HEK293T (cell line): Measurements from ENCODE around the gene LYSMD3.

Source experiments
- CTCF ChIA-PET: fragments of 350-600 bp; formaldehyde crosslinking; extraction: SDS; loops from one replicate; lab custom pipeline; 2021; ENCODE audit warnings: antibody characterized with exemption, inconsistent platforms; lab: Yijun Ruan, JAX
- POLR2A ChIA-PET: fragments of 350-600 bp; formaldehyde crosslinking; extraction: SDS; loops from one replicate; lab custom pipeline; 2020; ENCODE audit warnings: antibody characterized with exemption, inconsistent platforms; lab: Yijun Ruan, JAX
- DNase-seq: peaks from one replicate; pipeline ENCODE4 v3.0.0; 2012; ENCODE audit warnings: mixed read lengths; ENCODE audit errors: extremely low spot score
- ARNT ChIP-seq: fragments of 450-650 bp; IDR thresholded peaks from 2 replicates; pipeline ENCODE4 v1.6.1; 2017; ENCODE audit warnings: mild to moderate bottlenecking
- BHLHE40 ChIP-seq: fragments of 450-650 bp; IDR thresholded peaks from 2 replicates; pipeline ENCODE4 v1.6.1; 2016; ENCODE audit warnings: mild to moderate bottlenecking, moderate library complexity, borderline replicate concordance
- CTBP1 ChIP-seq: fragments of 450-650 bp; IDR thresholded peaks from 2 replicates; pipeline ENCODE4 v1.6.1; 2016; ENCODE audit warnings: borderline replicate concordance
- ELF4 ChIP-seq: fragments of 450-650 bp; IDR thresholded peaks from 2 replicates; pipeline ENCODE4 v1.6.1; 2017; ENCODE audit warnings: antibody characterized with exemption
- FOXA1 ChIP-seq: fragments of 450-650 bp; IDR thresholded peaks from 2 replicates; pipeline ENCODE4 v1.6.1; 2016; ENCODE audit warnings: mild to moderate bottlenecking
- FOXK2 ChIP-seq: fragments of 450-650 bp; IDR thresholded peaks from 2 replicates; pipeline ENCODE4 v1.6.1; 2016; ENCODE audit warnings: mild to moderate bottlenecking
- FOXM1 ChIP-seq: fragments of 450-650 bp; IDR thresholded peaks from 2 replicates; pipeline ENCODE4 v1.6.1; 2017; ENCODE audit warnings: mild to moderate bottlenecking, borderline replicate concordance
- HDGF ChIP-seq: fragments of 450-650 bp; IDR thresholded peaks from 2 replicates; pipeline ENCODE4 v1.6.1; 2017; ENCODE audit warnings: antibody characterized with exemption, borderline replicate concordance
- L3MBTL2 ChIP-seq: fragments of 450-650 bp; conservative IDR thresholded peaks from 2 replicates; pipeline ENCODE4 v1.6.1; 2016; ENCODE audit warnings: mild to moderate bottlenecking
- LEF1 ChIP-seq: fragments of 450-650 bp; IDR thresholded peaks from 2 replicates; pipeline ENCODE4 v1.6.1; 2017; ENCODE audit warnings: mild to moderate bottlenecking, borderline replicate concordance
- NFRKB ChIP-seq: fragments of 450-650 bp; IDR thresholded peaks from 2 replicates; pipeline ENCODE4 v1.6.1; 2016; ENCODE audit warnings: mild to moderate bottlenecking, moderate library complexity
- SP1 ChIP-seq: fragments of 450-650 bp; IDR thresholded peaks from 2 replicates; pipeline ENCODE4 v1.6.1; 2017
- SUZ12 ChIP-seq: fragments of 450-650 bp; IDR thresholded peaks from 2 replicates; pipeline ENCODE4 v1.6.1; 2016; ENCODE audit warnings: mild to moderate bottlenecking
- TARDBP ChIP-seq: fragments of 450-650 bp; IDR thresholded peaks from 2 replicates; pipeline ENCODE4 v1.6.1; 2016
- ZNF384 ChIP-seq: fragments of 450-650 bp; IDR thresholded peaks from 2 replicates; pipeline ENCODE4 v1.6.1; 2016
- TF ChIP-seq, protein P1 (sequence below): fragments of 450-650 bp; IDR thresholded peaks from 2 replicates; pipeline ENCODE4 v1.6.1; 2016

The LYSMD3 gene

DNA sequence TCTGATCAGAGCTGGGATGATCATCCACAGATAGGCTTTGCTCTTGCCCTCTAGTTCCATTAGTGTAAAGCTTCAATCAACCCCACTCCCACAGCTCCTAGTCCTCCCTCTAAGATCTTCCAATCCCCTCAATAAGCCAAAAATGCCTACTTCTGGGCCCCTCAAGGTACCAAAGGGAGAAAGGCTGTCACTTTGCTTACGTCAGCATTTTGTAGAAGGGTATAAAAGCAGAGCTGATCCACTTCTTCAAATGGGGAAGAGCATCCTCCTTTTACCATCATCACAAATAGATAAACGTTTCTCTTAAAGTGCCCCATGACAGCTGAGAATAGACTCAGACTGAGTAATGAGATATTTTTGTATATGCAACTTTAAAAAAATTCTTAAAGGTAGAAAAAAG, 16.1 kb upstream of the LYSMD3 start:
- TF ChIP-seq LEF1 (no peak), SP1 (no peak), ARNT (no peak), ZNF384 (no peak), FOXA1 (no peak), ELF4 (no peak), L3MBTL2 (no peak), HDGF (no peak), CTBP1 (no peak)
- DNase-seq, result no peak
- ChIA-PET POLR2A (interaction anchor here (1.3 to 3.7 kb wide), 2 partner anchors 71 to 136 kb away, joined by 5 to 29 read pairs; partner anchors contain the start of genes CETN3, MBLAC2 and POLR3G), CTCF (no interaction called here)

DNA sequence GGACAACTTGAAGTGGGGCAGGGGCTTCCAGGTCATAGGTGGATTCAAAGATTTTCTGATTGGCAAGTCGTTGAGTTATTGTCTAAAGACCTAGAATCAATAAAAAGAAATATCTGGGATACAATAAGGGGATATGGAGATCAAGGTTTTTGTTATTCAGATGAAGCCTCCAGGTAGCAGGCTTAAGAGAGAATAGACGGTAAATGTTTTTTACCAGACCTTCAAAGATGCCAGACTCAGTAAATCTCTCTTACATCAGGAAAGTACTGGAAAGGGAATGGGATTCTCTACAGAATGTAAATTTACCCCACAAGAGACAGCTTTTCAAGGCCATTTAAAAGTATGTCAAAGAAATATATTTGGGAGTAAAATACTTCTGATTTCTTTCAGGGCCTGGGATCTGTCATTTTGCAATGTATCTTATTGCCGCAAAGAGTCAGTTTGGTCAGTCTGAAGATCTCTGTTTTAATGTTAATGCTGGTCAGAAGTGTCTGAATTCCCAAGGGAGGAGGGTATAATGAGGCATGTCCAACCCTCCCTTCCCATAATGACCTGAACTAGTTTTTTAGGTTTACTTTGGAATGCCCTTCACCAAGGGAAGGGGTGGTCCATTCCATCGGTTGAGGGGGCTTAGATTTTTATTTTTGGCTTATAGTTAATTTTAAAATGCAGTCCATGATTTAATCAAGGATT, 13.6 kb upstream of the LYSMD3 start:
- DNase-seq, result no peak
- ChIA-PET POLR2A (interaction anchor here (0.9 kb wide), 1 partner anchor 133 kb away, joined by 3 read pairs; the partner anchor contains the start of gene CETN3), CTCF (interaction anchor here (0.6 kb wide), 1 partner anchor 118 kb away, joined by 4 read pairs; no protein-coding TSS in a partner anchor)
- TF ChIP-seq L3MBTL2, result no peak

DNA sequence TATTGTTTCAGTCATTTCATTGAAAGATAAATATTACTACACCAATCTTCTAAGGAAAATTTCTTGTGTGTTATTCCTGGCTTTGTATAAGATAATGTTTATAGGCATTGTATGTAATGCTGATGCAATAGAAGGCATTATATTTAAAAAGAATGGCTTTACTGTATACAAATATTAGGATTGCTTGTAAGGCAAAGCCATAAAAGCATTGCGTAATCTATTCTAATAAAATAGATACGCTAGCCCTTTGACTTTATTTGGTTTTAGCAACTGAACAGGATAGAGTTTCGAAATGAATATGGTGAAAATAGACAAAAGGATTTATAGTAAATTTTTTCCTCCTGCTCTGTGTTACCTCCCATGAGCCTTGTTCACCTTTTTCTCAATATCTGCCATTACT, 5.5 kb upstream of the LYSMD3 start:
- POLR2A ChIA-PET, result no interaction called here
- CTCF ChIA-PET, result no interaction called here
- TF ChIP-seq NFRKB (no peak), ZNF384 (no peak), ELF4 (no peak), LEF1 (no peak), FOXM1 (no peak), FOXK2 (no peak), L3MBTL2 (no peak)
- no peak for DNase-seq

DNA sequence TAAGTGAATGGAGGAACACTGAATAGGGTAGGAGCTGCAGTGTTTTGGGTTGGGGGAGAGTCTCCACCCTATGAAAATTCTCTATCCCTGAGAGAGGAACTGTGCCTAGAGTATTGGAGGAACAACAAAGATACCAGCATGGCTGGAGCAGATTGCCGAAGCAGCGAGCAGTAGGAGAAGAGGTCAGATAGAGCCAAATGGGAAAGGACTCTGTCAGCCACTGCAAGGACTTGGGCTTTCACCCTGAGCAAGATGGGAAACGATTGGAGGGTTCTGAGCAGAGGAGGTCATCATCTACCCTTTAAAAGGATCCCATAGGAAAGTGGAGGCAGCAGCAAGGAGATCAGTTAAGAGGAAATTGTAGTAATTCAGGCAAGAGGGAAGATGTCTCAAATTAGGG, 4.4 kb upstream of the LYSMD3 start:
- ChIA-PET CTCF (interaction anchor here (1.4 kb wide), 1 partner anchor 70 kb away, joined by 3 read pairs; no protein-coding TSS in a partner anchor), POLR2A (no interaction called here)
- DNase-seq, result no peak
- TF ChIP-seq FOXA1 (no peak), LEF1 (no peak), SUZ12 (no peak), ARNT (no peak), BHLHE40 (no peak), SP1 (no peak), ZNF384 (no peak), TARDBP (no peak), FOXM1 (no peak), CTBP1 (no peak), NFRKB (no peak)
- TF ChIP-seq, protein P1, sequence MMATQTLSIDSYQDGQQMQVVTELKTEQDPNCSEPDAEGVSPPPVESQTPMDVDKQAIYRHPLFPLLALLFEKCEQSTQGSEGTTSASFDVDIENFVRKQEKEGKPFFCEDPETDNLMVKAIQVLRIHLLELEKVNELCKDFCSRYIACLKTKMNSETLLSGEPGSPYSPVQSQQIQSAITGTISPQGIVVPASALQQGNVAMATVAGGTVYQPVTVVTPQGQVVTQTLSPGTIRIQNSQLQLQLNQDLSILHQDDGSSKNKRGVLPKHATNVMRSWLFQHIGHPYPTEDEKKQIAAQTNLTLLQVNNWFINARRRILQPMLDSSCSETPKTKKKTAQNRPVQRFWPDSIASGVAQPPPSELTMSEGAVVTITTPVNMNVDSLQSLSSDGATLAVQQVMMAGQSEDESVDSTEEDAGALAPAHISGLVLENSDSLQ, result no peak

DNA sequence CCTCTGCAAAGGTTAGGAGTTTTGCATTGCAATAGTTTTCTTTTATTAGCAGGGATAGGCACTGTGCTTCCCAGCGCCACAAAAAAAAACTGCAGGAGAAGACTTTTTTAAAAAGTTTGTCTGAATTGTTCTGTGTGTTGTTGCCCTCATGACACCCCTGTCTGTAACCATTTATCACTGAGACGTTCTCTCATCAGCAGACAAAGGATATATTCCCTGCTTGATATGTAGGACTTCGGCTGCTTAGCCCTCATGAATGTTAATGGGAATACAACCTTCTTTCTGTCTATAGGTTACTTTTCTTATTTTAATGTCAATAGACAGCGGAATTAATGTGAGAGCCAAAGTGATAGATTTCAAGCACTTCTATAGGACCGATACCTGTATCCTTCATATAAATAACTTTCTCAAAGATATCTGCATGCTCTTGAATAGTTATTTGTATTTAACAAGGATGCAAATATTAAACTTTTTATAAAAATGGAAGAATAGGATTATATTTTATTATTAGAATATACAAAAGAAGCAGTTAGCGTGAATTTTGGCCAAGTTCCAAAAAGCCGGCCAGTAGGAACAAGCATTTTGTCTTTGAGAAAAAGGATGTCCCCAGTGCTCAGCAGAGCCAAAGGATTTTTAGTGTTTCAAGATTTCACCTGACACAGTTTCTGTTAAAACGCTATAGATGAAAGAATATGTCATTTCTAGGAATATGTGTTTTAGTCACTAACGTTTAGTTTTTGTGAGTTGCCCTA, 1.5 kb upstream of the LYSMD3 start:
- ChIA-PET CTCF (interaction anchor here (0.5 to 1.4 kb wide), 7 partner anchors 17 to 568 kb away, joined by 3 to 8 read pairs (median 3); no protein-coding TSS in a partner anchor), POLR2A (interaction anchor here (0.9 to 2.4 kb wide), 3 partner anchors 28 to 121 kb away, joined by 3 to 7 read pairs (median 3); partner anchors contain the start of gene CETN3)
- TF ChIP-seq TARDBP (no peak), ELF4 (no peak), LEF1 (no peak), BHLHE40 (no peak), FOXA1 (no peak), SP1 (no peak), NFRKB (no peak), FOXK2 (no peak), L3MBTL2 (no peak), ZNF384 (no peak), HDGF (no peak), SUZ12 (no peak), CTBP1 (no peak), FOXM1 (no peak), ARNT (no peak)
- TF ChIP-seq, protein P1, result no peak
- no peak for DNase-seq

DNA sequence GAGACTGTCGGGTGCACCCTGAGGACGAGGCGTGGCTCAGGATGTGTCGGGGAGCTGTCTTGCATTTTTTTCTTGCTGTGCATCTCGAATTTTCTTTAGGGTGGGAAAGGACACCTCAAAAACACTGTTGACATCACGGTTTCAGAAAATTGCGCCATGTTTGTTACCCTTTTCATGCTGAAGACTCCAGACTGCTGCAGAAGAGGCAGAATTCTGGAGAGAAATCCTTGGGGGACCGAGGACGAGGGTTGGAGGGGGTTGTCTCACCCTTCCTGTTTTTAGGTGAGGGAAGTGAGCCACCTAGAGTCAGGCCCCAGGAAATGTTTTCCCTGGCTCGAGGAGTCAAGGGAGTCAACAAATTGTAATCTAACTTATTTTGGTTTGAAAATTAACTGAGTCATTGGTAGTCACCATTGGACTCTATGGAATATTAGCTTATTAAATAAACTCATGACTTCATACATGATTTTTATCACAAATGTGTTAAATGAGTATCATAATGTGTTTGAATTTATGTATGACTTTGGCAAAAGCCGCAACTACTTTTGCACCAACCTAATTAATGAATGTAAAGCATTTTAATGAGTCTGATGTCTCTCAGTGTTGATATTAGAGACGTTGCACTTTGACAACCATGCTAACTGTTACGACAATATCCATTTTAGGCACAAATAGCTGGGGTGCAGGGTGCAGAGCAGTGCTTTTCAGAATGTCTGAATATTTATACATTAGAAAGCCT, 724 bp upstream of the LYSMD3 start:
- peak; percentile 61 for DNase-seq
- POLR2A ChIA-PET, result interaction anchor here (0.9 to 2.4 kb wide), 2 partner anchors 53 to 120 kb away, joined by 3 to 7 read pairs; partner anchors contain the start of gene CETN3
- TF ChIP-seq ELF4 (peak; percentile 89), TARDBP (no peak), L3MBTL2 (peak; percentile 43; the same call in 1 of the 2 replicates), SP1 (no peak)
- CTCF ChIA-PET, result interaction anchor here (0.5 to 1.4 kb wide), 8 partner anchors 17 to 567 kb away, joined by 3 to 8 read pairs (median 3); no protein-coding TSS in a partner anchor
